ENCODE data around the gene GLIS1.

DNA sequence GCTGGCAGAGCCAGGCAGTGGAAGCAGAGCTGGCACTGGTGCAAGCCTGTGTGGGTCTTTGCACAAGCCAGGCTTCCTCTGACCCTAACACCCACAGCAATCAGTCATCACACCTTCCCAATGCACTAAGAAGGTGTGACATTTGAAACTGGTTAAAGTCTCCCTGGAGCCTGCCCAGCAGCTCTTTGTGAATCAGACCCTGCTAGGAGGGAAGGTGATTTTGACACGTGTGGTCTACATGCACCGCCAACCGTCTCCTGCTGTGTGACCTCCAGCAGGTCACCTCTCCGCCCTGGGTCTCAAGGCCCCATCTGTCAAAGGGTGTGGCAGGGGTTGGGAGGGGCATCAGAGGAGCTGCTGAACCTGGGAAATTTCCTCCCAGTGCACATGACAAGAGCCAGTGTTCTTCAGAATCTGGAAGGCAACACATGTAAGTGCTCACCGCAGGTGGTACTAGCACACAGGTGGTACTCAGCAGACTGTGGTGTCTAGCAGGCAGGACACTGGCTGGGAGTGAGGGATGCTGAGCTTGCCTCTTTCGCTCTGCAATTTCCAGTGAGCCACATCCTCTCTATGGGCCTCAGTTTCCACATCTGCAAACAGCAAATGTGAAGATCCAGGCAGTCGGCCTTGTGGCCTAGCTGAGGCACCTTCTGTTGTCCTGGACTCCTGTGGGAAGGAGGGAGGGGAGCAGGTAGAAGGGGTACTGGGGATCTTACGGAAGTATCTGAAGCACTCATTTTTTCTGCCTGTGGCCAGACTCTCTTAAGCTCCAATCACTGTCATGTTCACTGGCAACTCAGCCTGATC lies 156.5 kb downstream of the GLIS1 start:
- TF ChIP-seq CTCF (conservative IDR thresholded peaks at IDR 0.05; ENCODE audit: low read length), result no peak
- TF ChIP-seq EZH2phosphoT487 (IDR thresholded peaks at IDR 0.05; ENCODE audit: borderline replicate concordance), result no peak
